ENCODE measurements around the gene DDX42. TPM values are rescaled to one million over a fixed set of nuclear protein-coding genes. Genes with fewer than 3 reads are reported as not detected.

Gene DDX42
- total and polyA plus RNA-seq, 2 experiments from 2014 or later = 31.1 to 79.9 TPM

GRCh38 chr17:63816669-63817068 is 42.7 kb downstream of the DDX42 start:
- no peaks in the 10 kb centered on the region for H3K36me3 ChIP-seq (replicated peaks; ENCODE audit: insufficient read depth, low read depth)
- WGBS (ENCODE audit: low lambda C conversion rate, missing lambda C conversion rate) = 94% methylated on average over 4 of the region's 4 CpGs
- no peaks in the 10 kb centered on the region for H3K9me3 ChIP-seq (ENCODE audit: low read depth)
- H2AFZ ChIP-seq = no peak overlapping the region
- H3K27me3 ChIP-seq = no peaks in the 10 kb centered on the region
- no peak overlapping the region for H3K4me2 ChIP-seq
- H4K20me1 ChIP-seq (ENCODE audit: insufficient read depth, poor library complexity, severe bottlenecking) = no peaks in the 10 kb centered on the region
- no peaks in the 10 kb centered on the region for H3K4me1 ChIP-seq (ENCODE audit: insufficient read depth)
- H3K79me2 ChIP-seq = no peaks in the 10 kb centered on the region
- H3K9me2 ChIP-seq (replicated peaks; ENCODE audit: insufficient read depth) = no peaks in the 10 kb centered on the region
- no peak overlapping the region for H3K4me3 ChIP-seq
- no peak overlapping the region for H3K27ac ChIP-seq
- no peak for DNase-seq (ENCODE audit: low spot score)
- TF ChIP-seq EZH2 (IDR thresholded peaks at IDR 0.05; ENCODE audit: borderline replicate concordance) = no peak
- no peak for TF ChIP-seq CTCF (IDR thresholded peaks at IDR 0.05; ENCODE audit: poor library complexity)
- TF ChIP-seq EZH2phosphoT487 (IDR thresholded peaks at IDR 0.05; ENCODE audit: low read depth, severe bottlenecking, unreplicated experiment) = no peak

GRCh38 chr17:63817736-63818385 is 43.9 kb downstream of the DDX42 start:
- Histone ChIP-seq H3K4me1 (ENCODE audit: insufficient read depth) (no peaks in the 10 kb centered on the region), H3K9me3 (ENCODE audit: low read depth) (no peaks in the 10 kb centered on the region), H3K9me2 (replicated peaks; ENCODE audit: insufficient read depth) (no peaks in the 10 kb centered on the region), H3K36me3 (replicated peaks; ENCODE audit: insufficient read depth, low read depth) (no peaks in the 10 kb centered on the region), H3K4me2 (no peak overlapping the region), H3K27ac (no peak overlapping the region), H3K79me2 (no peaks in the 10 kb centered on the region), H4K20me1 (ENCODE audit: insufficient read depth, poor library complexity, severe bottlenecking) (no peaks in the 10 kb centered on the region), H3K4me3 (no peak overlapping the region), H3K27me3 (no peaks in the 10 kb centered on the region), H2AFZ (no peak overlapping the region)
- no peak for DNase-seq (ENCODE audit: low spot score)
- WGBS (ENCODE audit: low lambda C conversion rate, missing lambda C conversion rate) = 96% methylated on average over 27 of the region's 27 CpGs
- TF ChIP-seq EZH2 (IDR thresholded peaks at IDR 0.05; ENCODE audit: borderline replicate concordance) = no peak
- TF ChIP-seq EZH2phosphoT487 (IDR thresholded peaks at IDR 0.05; ENCODE audit: low read depth, severe bottlenecking, unreplicated experiment) = no peak
- no peak for TF ChIP-seq CTCF (IDR thresholded peaks at IDR 0.05; ENCODE audit: poor library complexity)

- TF ChIP-seq CTCF (IDR thresholded peaks at IDR 0.05; ENCODE audit: poor library complexity) (no peak), EZH2 (IDR thresholded peaks at IDR 0.05; ENCODE audit: borderline replicate concordance) (no peak), EZH2phosphoT487 (IDR thresholded peaks at IDR 0.05; ENCODE audit: low read depth, severe bottlenecking, unreplicated experiment) (no peak)
- no peak overlapping the region for H3K27ac ChIP-seq
- DNase-seq (ENCODE audit: low spot score) = no peak
- H2AFZ ChIP-seq = no peak overlapping the region
- H3K4me2 ChIP-seq = no peak overlapping the region
- 75% methylated on average over 6 of the region's 6 CpGs for WGBS (ENCODE audit: low lambda C conversion rate, missing lambda C conversion rate)
- no peaks in the 10 kb centered on the region for H3K27me3 ChIP-seq
- peaks cover 2% of the 10 kb centered on the region for H3K79me2 ChIP-seq
- no peaks in the 10 kb centered on the region for H4K20me1 ChIP-seq (ENCODE audit: insufficient read depth, poor library complexity, severe bottlenecking)
- no peaks in the 10 kb centered on the region for H3K9me3 ChIP-seq (ENCODE audit: low read depth)
- H3K9me2 ChIP-seq (replicated peaks; ENCODE audit: insufficient read depth) = no peaks in the 10 kb centered on the region
- no peak overlapping the region for H3K4me3 ChIP-seq
- H3K36me3 ChIP-seq (replicated peaks; ENCODE audit: insufficient read depth, low read depth) = no peaks in the 10 kb centered on the region
- H3K4me1 ChIP-seq (ENCODE audit: insufficient read depth) = no peaks in the 10 kb centered on the region
Measured at GRCh38 chr17:63819131-63819530, 45.2 kb downstream of the DDX42 start.

All from hepatocyte (in vitro differentiated cells).